H1 (cell line): ENCODE results near the gene ATP2B3. TPM values are rescaled to one million over a fixed set of nuclear protein-coding genes. Genes with fewer than 3 reads are reported as not detected.
A peak's percentile ranks its signal among the peaks of the same experiment; 100 is the strongest.

ENCODE experiments used
- CTCF ChIA-PET: fragments of 300-600 bp; sonication (Branson Sonifier 250); formaldehyde crosslinking; loops from one replicate; lab custom pipeline; 2021; ENCODE audit not compliant: partially characterized antibody; lab: Charles Lee
- POLR2A ChIA-PET: fragments of 300-600 bp; sonication (Branson Sonifier 250); formaldehyde crosslinking; loops from one replicate; lab custom pipeline; 2021; ENCODE audit warnings: inconsistent platforms; ENCODE audit not compliant: partially characterized antibody; lab: Charles Lee
- DNase-seq, 2 experiments: peaks; one replicate each; pipeline versions ENCODE4 v3.0.0 to v3.0.0-alpha.2; 2010 to 2022; ENCODE audit warnings: low spot score in 2 of 2, low read depth in 1 of 2, mixed read lengths in 1 of 2
- FAIRE-seq: peaks from 2 replicates; lab custom pipeline; 2011; peaks lifted over from hg19 to GRCh38; lab: Jason Lieb, UNC
- H2AFZ ChIP-seq: 2 replicates; pipeline ENCODE4 v1.8.1; 2012; ENCODE audit warnings: low read length, inconsistent platforms
- H2AK5ac ChIP-seq: 2 replicates; pipeline ENCODE4 v1.6.1; 2013; ENCODE audit warnings: low read depth, low read length
- H2BK120ac ChIP-seq: replicated peaks from 2 replicates; pipeline ENCODE3; 2013; ENCODE audit warnings: low read depth, low read length, inconsistent platforms
- H2BK12ac ChIP-seq: 2 replicates; pipeline ENCODE4 v1.6.1; 2013; ENCODE audit warnings: low read depth, low read length
- H2BK15ac ChIP-seq: 2 replicates; pipeline ENCODE4 v1.6.1; 2013; ENCODE audit warnings: low read length
- H2BK20ac ChIP-seq: 2 replicates; pipeline ENCODE4 v1.6.1; 2013; ENCODE audit warnings: low read length
- H2BK5ac ChIP-seq: 2 replicates; pipeline ENCODE4 v1.6.1; 2013; ENCODE audit warnings: low read depth, low read length
- H3K14ac ChIP-seq: 2 replicates; pipeline ENCODE4 v1.6.1; 2013; ENCODE audit warnings: inconsistent platforms; ENCODE audit not compliant: insufficient read length
- H3K18ac ChIP-seq: 2 replicates; pipeline ENCODE4 v1.6.1; 2013; ENCODE audit warnings: low read length; ENCODE audit errors: extremely low read depth
- H3K23ac ChIP-seq: 2 replicates; pipeline ENCODE4 v1.6.1; 2013; ENCODE audit warnings: inconsistent platforms; ENCODE audit not compliant: insufficient read length
- H3K23me2 ChIP-seq: 2 replicates; pipeline ENCODE4 v1.6.1; 2013; ENCODE audit warnings: low read depth, low read length
- H3K27ac ChIP-seq: 2 replicates; pipeline ENCODE4 v1.6.1; 2011; ENCODE audit warnings: low read depth, low read length, inconsistent platforms
- H3K27me3 ChIP-seq, 4 experiments: replicated peaks in 1 of 4; 1 replicate in 1 of 4; 2 replicates in 3 of 4; pipeline versions ENCODE4 v1.6.1 to v1.8.1; 2011 to 2013; ENCODE audit warnings: low read length in 3 of 4, mild to moderate bottlenecking in 3 of 4, inconsistent platforms in 2 of 4, mixed read lengths in 2 of 4, moderate library complexity in 1 of 4; ENCODE audit not compliant: control insufficient read depth in 3 of 4, insufficient read depth in 3 of 4; ENCODE audit errors: extremely low read depth in 1 of 4
- H3K36me3 ChIP-seq, 4 experiments: 2 replicates each; pipeline versions ENCODE4 v1.6.1 to v1.8.1; 2011 to 2013; ENCODE audit warnings: mild to moderate bottlenecking in 4 of 4, low read length in 3 of 4, moderate library complexity in 2 of 4, control low read depth in 1 of 4, inconsistent platforms in 1 of 4; ENCODE audit not compliant: insufficient read depth in 4 of 4, control insufficient read depth in 2 of 4
- H3K4ac ChIP-seq: replicated peaks from 2 replicates; pipeline ENCODE3; 2013; ENCODE audit warnings: low read length, low read depth, mixed read lengths, inconsistent platforms; ENCODE audit not compliant: insufficient read length
- H3K4me1 ChIP-seq, 4 experiments: replicated peaks in 1 of 4; 1 replicate in 1 of 4; 2 replicates in 3 of 4; pipeline versions ENCODE4 v1.6.1 to v1.8.1; 2011 to 2013; ENCODE audit warnings: low read length in 3 of 4, inconsistent platforms in 2 of 4, mixed read lengths in 1 of 4; ENCODE audit not compliant: insufficient read depth in 4 of 4, control insufficient read depth in 3 of 4
- H3K4me2 ChIP-seq, 2 experiments: 2 replicates each; pipeline versions ENCODE4 v1.6.1 to v1.8.1; 2011 to 2013; ENCODE audit warnings: low read depth in 2 of 2, low read length in 2 of 2, control low read depth in 1 of 2, inconsistent platforms in 1 of 2, mild to moderate bottlenecking in 1 of 2; ENCODE audit not compliant: insufficient read depth in 1 of 2
- H3K4me3 ChIP-seq, 4 experiments: fragments of 200-600, 300-600 bp in 1 of 4; sonication (generic), shearing (Covaris generic), sonication (Bioruptor Twin) in 1 of 4; 2 replicates each; pipeline versions ENCODE4 v1.5.1 to v1.8.1; 2011 to 2016; ENCODE audit warnings: low read length in 4 of 4, low read depth in 3 of 4, control low read depth in 2 of 4, inconsistent platforms in 2 of 4, mild to moderate bottlenecking in 2 of 4, mixed read lengths in 1 of 4, moderate library complexity in 1 of 4; ENCODE audit not compliant: insufficient read depth in 2 of 4; ENCODE audit errors: extremely low read depth in 1 of 4
- H3K56ac ChIP-seq: replicated peaks from 2 replicates; pipeline ENCODE3; 2013; ENCODE audit warnings: low read depth, mild to moderate bottlenecking, mixed read lengths, low read length, inconsistent platforms; ENCODE audit not compliant: insufficient read length
- H3K79me1 ChIP-seq: 2 replicates; pipeline ENCODE4 v1.6.1; 2013; ENCODE audit warnings: low read depth, low read length, control low read depth
- H3K79me2 ChIP-seq, 2 experiments: 2 replicates each; pipeline versions ENCODE4 v1.6.1 to v1.8.1; 2012 to 2013; ENCODE audit warnings: low read length in 2 of 2, mild to moderate bottlenecking in 2 of 2, inconsistent platforms in 1 of 2; ENCODE audit not compliant: insufficient read depth in 2 of 2, control insufficient read depth in 1 of 2
- H3K9ac ChIP-seq, 4 experiments: replicated peaks in 1 of 4; 1 replicate in 1 of 4; 2 replicates in 3 of 4; pipeline versions ENCODE4 v1.6.1 to v1.8.1; 2011 to 2013; ENCODE audit warnings: low read depth in 3 of 4, low read length in 3 of 4, control low read depth in 2 of 4, mild to moderate bottlenecking in 2 of 4, moderate library complexity in 2 of 4, inconsistent platforms in 1 of 4; ENCODE audit errors: extremely low read depth in 1 of 4
- H3K9me3 ChIP-seq, 2 experiments: 2 replicates each; pipeline versions ENCODE4 v1.6.1 to v1.8.1; 2012 to 2013; ENCODE audit warnings: mild to moderate bottlenecking in 2 of 2, moderate library complexity in 2 of 2, control low read depth in 1 of 2, inconsistent platforms in 1 of 2, low read depth in 1 of 2, low read length in 1 of 2, mixed read lengths in 1 of 2; ENCODE audit not compliant: insufficient read depth in 2 of 2
- H4K20me1 ChIP-seq, 2 experiments: replicated peaks in 1 of 2; 2 replicates each; pipeline versions ENCODE3 to v1.8.1; 2011 to 2013; ENCODE audit warnings: inconsistent platforms in 2 of 2, low read length in 2 of 2, mild to moderate bottlenecking in 1 of 2; ENCODE audit not compliant: insufficient read depth in 2 of 2, control insufficient read depth in 1 of 2
- H4K5ac ChIP-seq: 2 replicates; pipeline ENCODE4 v1.6.1; 2013; ENCODE audit warnings: low read length, low read depth, mixed read lengths, inconsistent platforms; ENCODE audit not compliant: insufficient read length
- H4K8ac ChIP-seq: 2 replicates; pipeline ENCODE4 v1.8.0; 2013; ENCODE audit warnings: mild to moderate bottlenecking, moderate library complexity, low read length, inconsistent platforms; ENCODE audit not compliant: insufficient read depth; ENCODE audit errors: extremely low read depth
- H4K91ac ChIP-seq: replicated peaks from 2 replicates; pipeline ENCODE3; 2013; ENCODE audit warnings: low read length, mixed read lengths, inconsistent platforms; ENCODE audit not compliant: insufficient read length
- HDAC2 ChIP-seq, 2 experiments: fragments of 300-600 bp in 1 of 2; sonication (generic) in 1 of 2; IDR thresholded peaks; 2 replicates each; pipeline ENCODE4 v1.6.1; 2011 to 2012; ENCODE audit warnings: low read depth in 2 of 2, low read length in 2 of 2, mild to moderate bottlenecking in 2 of 2, moderate library complexity in 2 of 2, borderline replicate concordance in 1 of 2, inconsistent platforms in 1 of 2
- RFX5 ChIP-seq: IDR thresholded peaks from 2 replicates; pipeline ENCODE4 v1.6.1; 2011; ENCODE audit warnings: low read depth, low read length, improper control_type of control experiment, borderline replicate concordance
- WGBS, 2 experiments: shearing (Covaris generic) in 1 of 2; methylation state at CpG; one replicate each; pipeline versions ENCODE4 v1.1.6 to v1.1.7; 2013 to 2015; ENCODE audit warnings: low lambda C conversion rate in 2 of 2, mixed read lengths in 2 of 2, inconsistent platforms in 1 of 2, low coverage in 1 of 2, missing lambda C conversion rate in 1 of 2; ENCODE audit not compliant: insufficient replicate concordance in 2 of 2, insufficient coverage in 1 of 2, insufficient read length in 1 of 2; ENCODE audit errors: extremely low coverage in 1 of 2, missing lambda C conversion rate in 1 of 2; 5-methylcytosine and 5-hydroxymethylcytosine counted together
- polyA plus RNA-seq, 7 experiments: library from polyadenylated mRNA; depleted of rRNA in 3 of 7; stranded (reverse) in 5 of 7; unstranded in 2 of 7; fragments of >200 nt in 5 of 7; fragments of 200-250 nt in 2 of 7; gene quantifications; 1 replicate in 5 of 7; 2 replicates in 1 of 7; 4 replicates in 1 of 7; pipeline versions ENCODE4 v1.2.1 to v1.2.3, GENCODE V29; 2011 to 2013; ENCODE audit warnings: missing spikeins in 2 of 7, mixed read lengths in 2 of 7
- total RNA-seq: library from RNA; stranded (reverse); fragmentation: NEBNext Ultra II Directional; extraction: Animal tissue kit (Norgen Biotek cat#: 25700); gene quantifications from 2 replicates; pipeline ENCODE4 v1.2.1, GENCODE V29; 2021

Gene ATP2B3
- total and polyA plus RNA-seq, 2 of the 8 experiments (the other 6 are each of a cell fraction or from before 2014, with no cell fraction given), result 0.14 to 0.19 TPM

GRCh38 chrX:153511784-153512500 lies 5.5 kb upstream of the ATP2B3 start:
- Histone ChIP-seq H3K23me2 (peaks cover 7% of the 10 kb centered on the region; the same call in 1 of the 2 replicates), H4K20me1 (peaks cover 0 to 8% of the 10 kb centered on the region in 2 experiments), H4K5ac (no peak overlapping the region), H3K4me3 (no peak overlapping the region), H3K4me2 (no peak overlapping the region), H2AFZ (no peak overlapping the region), H3K9ac (no peak overlapping the region), H3K18ac (peak overlapping the region; percentile 19; the same call in 1 of the 2 replicates), H3K56ac (peak overlapping the region; percentile 52), H2BK5ac (peak overlapping the region; percentile 88; the same call in 1 of the 2 replicates), H4K8ac (no peak overlapping the region), H3K4ac (peak overlapping the region; percentile 74), H3K36me3 (no peaks in the 10 kb centered on the region), H3K4me1 (peaks cover 0 to 1% (median 0%) of the 10 kb centered on the region in 4 experiments; a peak in 2 of 7 replicates), H2BK15ac (0 out of 2 replicates have a peak overlapping the region, but pooled peaks have one; percentile 81), H2AK5ac (peak overlapping the region; percentile 87; the same call in 1 of the 2 replicates), H3K14ac (no peak overlapping the region), H3K27ac (no peak overlapping the region; the same call in 1 of the 2 replicates), H3K27me3 (peaks cover 0 to 8% (median 5%) of the 10 kb centered on the region in 4 experiments; a peak in 5 of 7 replicates), H3K79me1 (no peaks in the 10 kb centered on the region), H2BK20ac (0 out of 2 replicates have a peak overlapping the region, but pooled peaks have one; percentile 48), H3K23ac (no peak overlapping the region), H2BK120ac (no peak overlapping the region), H2BK12ac (peak overlapping the region; percentile 68; the same call in 1 of the 2 replicates), H4K91ac (peak overlapping the region; percentile 85), H3K79me2 (no peaks in the 10 kb centered on the region), H3K9me3 (no peaks in the 10 kb centered on the region)
- 86% methylated on average over 3 of the region's 17 CpGs; no CpG with 5 or more reads in 1 of the 2 experiments for WGBS, 2 experiments
- FAIRE-seq (no peak), DNase-seq (no peak)
- TF ChIP-seq RFX5 (no peak), HDAC2 (IDR thresholded peaks at IDR 0.05; ENCODE audit: borderline replicate concordance in 1 of 2, low read depth in 2 of 2, low read length in 2 of 2) (no peak)
- ChIA-PET CTCF (interaction anchor here (0.6 to 8.5 kb wide), 3 partner anchors 28 to 57 kb away, joined by 3 to 84 read pairs (median 4); partner anchors contain the start of gene HAUS7), POLR2A (no interaction called here)
